LNCAP (cell line): ENCODE measurements around the gene MRE11.

Source experiments
- CTCF ChIP-seq: fragments of 450-650 bp; IDR thresholded peaks from 2 replicates; pipeline ENCODE4 v1.5.1; 2017; ENCODE audit warnings: mild to moderate bottlenecking

MRE11 gene

GRCh38 chr11:94528551-94528950, 34.9 kb upstream of the MRE11 start:
- TF ChIP-seq CTCF = no peak

- TF ChIP-seq CTCF = no peak
Measured at GRCh38 chr11:94526645-94527438, 33.2 kb upstream of the MRE11 start.

GRCh38 chr11:94525546-94526324, 32.1 kb upstream of the MRE11 start:
- TF ChIP-seq CTCF = no peak

GRCh38 chr11:94524341-94524740, 30.7 kb upstream of the MRE11 start:
- no peak for TF ChIP-seq CTCF

- peak; percentile 26; the same call in 1 of the 2 replicates for TF ChIP-seq CTCF
Measured at GRCh38 chr11:94521684-94522083, 28.0 kb upstream of the MRE11 start.

GRCh38 chr11:94519478-94520084, 25.9 kb upstream of the MRE11 start:
- TF ChIP-seq CTCF = peak; percentile 68

GRCh38 chr11:94518300-94518699, 24.7 kb upstream of the MRE11 start:
- no peak for TF ChIP-seq CTCF
